Cortex of kidney (tissue), 1 donor: ENCODE data around the gene MEST.
"Not testable (repeated sequence)": the region's sequence is repeated elsewhere in the genome, so short reads cannot be mapped to it uniquely, and the experiment has no call there.

Source experiments
- DNase-seq: peaks from one replicate; lab custom pipeline; 2025; lab: John Stamatoyannopoulos, UW

The MEST gene, protein sequence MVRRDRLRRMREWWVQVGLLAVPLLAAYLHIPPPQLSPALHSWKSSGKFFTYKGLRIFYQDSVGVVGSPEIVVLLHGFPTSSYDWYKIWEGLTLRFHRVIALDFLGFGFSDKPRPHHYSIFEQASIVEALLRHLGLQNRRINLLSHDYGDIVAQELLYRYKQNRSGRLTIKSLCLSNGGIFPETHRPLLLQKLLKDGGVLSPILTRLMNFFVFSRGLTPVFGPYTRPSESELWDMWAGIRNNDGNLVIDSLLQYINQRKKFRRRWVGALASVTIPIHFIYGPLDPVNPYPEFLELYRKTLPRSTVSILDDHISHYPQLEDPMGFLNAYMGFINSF

DNA sequence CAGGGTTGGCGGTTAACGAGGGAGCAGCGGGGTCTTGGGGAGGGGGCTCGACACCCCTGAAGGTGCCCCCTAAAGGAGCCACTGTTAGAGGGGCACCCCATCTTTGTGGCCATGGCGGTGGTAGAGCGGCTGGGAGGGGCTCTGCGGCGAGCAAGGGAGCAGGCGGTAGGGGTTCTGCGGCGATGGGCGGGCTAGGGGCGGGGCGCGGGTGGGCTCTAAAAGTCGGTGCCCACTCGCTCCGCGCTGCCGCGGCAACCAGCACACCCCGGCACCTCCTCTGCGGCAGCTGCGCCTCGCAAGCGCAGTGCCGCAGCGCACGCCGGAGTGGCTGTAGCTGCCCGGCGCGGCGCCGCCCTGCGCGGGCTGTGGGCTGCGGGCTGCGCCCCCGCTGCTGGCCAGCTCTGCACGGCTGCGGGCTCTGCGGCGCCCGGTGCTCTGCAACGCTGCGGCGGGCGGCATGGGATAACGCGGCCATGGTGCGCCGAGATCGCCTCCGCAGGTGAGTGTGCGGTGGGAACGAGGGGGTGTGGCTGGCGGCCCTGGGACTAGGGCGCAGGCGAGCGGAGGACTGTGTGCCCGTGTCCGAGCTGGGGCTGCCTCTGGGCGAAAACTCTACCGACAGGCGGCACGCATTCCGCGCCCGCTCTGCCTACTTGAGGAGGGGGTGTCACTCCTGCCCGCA lies at the start of gene MEST:
Gene MEST (plus strand): TSS at position 245 of the 682 bp plus-strand sequence. CDS start 229 bp downstream, at position 474.
- no peak for DNase-seq

DNA sequence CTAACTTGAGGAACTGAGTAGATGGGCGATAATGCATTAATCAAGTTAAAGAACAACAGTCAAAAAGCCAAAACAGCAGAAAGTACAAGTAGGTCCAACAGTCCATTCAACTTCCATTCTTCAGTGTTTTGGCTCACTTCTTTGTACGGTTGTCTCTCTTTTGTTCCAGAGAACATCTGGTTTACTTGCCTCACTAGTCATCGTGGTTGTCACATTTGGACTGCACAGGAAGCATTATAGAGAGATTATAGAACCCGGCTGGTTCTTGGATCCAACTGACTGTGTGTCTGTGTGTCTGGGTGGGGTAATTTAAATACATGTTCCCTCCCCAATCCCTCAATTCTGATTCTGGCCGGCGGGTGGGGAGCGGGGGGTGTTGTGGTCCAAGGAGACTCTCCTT lies 49.3 kb upstream of the MEST start:
- DNase-seq = no peak

DNA sequence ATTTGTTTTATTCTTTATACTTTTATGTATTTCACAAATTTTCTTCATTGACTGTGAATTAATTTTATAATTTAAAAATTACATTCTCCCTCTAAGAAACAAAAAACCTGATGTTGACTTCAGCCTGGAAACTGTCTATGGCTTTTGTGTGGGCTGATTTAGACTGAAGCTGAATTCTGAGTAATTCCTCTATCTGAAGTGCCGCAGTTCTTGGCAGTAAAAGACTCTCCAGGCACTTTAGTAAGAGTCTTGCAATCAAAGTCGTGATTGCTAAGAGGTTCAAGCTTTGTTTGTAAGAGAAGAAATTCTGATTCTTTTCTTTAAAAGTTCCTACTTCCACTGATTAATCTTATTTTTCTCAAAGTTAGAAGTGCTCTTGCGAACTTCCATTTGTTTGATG lies 47.7 kb upstream of the MEST start:
- no peak for DNase-seq

DNA sequence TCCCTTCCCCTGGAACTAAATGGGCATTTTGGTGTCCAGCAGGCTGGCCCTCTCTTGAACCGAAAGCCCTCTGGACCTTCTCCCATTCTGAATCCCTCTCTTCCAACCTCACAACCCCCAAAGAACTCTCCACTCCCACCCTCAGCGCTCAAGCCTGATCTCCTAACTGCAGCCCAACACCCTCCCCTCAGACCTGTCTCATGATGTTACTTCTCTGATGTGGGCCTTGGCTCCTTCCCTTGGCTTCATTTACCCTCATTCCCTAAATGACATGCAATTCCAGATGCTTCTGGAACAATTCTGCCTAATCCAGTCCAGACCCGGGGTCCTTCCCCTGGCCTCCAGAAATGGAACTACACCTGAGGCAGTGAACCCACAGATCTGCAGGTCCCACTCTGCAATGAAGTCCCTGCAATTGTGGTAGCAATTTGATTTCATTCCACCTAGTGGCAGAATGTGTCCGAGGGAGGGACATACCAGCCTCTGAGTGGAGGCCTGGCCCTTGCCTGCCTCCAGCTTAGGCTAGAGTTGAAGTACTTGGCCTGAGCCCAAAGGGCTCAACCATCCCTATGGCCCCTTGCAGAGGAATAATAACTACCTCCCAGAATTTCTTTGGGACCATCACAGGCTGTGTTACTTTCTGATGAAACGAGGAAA lies 47.0 kb upstream of the MEST start:
- no peak for DNase-seq

DNA sequence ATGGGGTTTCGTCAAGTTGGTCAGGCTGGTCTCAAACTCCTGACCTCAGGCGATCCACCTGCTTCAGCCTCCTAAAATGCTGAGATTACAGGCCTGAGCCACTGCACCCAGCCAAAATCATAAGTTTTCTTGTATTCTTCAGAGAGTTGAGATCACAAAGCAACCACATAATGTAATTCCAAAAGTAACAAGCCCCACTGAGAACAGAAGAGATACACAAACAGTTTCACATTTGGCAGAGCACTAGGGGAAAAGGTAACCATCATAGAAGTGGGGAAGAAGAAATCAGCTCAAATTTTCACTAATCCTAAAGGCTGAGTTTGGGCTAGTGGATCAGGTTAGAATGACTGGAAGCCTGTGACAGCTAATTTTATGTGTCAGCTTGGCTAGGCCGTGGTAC lies 45.6 kb upstream of the MEST start:
- DNase-seq = no peak

DNA sequence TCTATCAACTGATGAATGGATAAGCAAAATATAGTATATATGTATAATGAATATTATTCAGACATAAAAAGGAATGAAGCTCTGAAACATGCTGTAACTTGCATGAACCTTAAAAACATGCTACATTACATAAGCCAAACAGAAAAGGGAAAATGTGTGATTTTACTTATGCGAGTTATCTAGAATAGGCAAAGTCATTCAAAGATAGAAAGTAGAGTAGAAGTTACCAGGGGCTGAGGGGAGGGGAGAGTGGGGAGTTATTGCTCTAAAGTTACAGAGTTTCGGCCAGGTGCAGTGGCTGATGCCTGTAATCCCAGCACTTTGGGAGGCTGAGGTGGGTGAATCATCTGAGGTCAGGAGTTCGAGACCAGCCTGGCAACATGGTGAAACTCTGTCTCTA lies 40.5 kb upstream of the MEST start:
- not testable (repeated sequence) for DNase-seq

DNA sequence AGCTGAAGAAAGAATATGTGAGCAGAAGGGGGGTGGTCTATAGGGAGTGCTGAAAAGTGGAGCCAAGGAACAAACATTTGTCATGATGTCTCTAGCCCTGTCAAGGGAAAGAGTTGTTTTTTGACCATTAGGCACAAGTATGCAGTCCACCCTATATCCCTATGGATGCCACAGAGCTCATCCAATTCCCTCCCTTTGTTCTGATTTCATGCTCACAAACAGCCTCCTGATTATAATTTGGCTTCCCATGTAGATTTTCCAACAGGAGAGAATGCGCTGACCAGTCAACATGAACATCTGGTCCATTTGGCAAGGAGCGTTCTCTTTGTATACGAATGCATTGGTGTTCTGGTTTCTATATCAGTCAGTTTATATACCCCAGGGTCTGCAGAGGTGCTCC lies 38.9 kb upstream of the MEST start:
- DNase-seq = no peak

DNA sequence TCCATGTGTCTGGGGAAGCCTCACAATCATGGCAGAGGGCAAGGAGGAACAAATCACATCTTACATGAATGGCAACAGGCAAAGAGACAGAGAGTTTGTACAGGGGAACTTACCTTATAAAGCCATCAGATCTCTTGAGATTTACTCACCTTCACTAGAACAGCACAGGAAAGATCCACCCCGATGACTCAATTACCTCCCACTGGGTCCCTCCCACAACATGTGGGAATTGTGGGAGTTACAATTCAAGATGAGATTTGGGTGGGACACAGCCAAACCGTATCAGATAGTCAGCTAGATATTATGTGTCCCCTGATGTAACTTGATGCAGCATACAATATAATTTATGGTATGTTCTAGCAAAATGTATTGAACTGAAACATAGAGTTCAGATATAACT lies 36.9 kb upstream of the MEST start:
- no peak for DNase-seq

DNA sequence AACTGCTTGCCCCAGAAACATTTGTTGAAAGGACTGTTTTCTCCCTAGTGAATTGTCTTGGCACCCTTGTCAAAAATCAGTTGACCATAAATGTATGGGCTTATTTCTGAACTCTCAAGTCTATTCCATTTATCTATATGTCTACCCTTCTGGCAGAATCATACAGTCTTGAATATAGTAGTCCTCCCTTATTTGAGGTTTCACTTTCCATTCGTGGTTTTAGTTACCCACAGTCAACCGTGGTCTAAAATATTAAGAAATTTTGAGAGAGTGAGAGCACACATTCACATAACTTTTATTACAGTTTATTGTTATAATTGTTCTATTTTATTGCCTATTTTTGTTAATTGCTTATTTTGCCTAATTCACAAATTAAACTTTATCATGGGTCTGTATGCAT lies 33.6 kb upstream of the MEST start:
- DNase-seq = no peak

DNA sequence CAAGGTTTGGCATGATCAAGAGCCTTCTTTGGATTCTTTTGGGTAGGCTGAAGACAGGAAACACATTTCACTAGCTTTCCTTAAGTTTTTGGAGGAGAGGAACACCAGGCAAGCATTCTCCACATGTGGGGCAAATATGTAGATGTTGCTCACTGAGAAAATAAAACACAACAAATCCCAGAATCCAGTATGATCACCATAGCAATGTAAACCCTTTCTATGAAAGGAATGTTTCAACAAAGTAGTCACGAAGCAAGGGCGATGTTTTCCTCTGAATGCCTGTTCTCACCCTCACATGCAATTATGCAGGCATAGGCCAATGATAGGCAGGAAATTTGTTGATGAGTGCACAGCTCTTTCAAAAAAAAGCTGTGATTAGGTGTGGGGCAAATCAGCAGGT lies 30.6 kb upstream of the MEST start:
- no peak for DNase-seq

DNA sequence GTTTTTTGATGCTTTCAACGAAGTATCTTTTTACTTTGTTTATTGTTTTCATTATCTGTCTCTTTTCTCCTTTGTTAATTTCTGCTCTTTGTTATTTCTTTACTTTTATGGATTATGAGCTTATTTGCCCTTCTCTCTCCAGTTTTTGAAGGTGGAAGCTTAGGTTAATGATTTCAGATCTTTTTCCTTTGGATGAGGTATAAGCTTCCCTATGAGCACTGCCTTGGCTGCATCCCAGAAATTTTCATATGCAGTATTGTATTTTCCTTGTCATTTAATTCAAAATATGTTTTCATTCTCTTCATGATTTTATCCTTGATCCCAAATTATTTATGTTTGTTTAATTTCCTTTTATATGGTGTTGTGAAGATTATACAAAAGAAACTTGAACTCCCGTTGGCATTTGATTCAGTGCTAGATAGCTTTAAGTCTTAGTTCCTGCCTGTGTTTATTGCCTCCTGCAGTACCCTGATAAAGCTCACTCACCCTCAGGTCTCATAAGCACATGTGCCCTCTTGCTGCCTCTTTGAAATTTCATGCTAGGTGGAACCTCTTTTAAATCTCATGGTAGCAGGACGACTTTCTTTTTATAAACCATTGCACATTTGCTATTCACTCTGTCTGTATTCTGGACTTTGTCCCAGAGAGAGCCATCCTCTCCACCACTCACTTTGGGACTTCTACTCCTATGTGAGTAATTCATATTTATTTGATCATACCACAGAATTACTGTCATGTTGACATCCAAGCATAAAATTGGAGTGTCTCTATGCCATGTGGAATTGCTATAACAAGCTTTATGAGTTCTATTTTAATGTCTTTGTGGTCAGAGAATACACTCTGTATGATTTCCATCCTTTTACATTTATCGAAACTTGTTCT lies 28.1 kb upstream of the MEST start:
- no peak for DNase-seq

DNA sequence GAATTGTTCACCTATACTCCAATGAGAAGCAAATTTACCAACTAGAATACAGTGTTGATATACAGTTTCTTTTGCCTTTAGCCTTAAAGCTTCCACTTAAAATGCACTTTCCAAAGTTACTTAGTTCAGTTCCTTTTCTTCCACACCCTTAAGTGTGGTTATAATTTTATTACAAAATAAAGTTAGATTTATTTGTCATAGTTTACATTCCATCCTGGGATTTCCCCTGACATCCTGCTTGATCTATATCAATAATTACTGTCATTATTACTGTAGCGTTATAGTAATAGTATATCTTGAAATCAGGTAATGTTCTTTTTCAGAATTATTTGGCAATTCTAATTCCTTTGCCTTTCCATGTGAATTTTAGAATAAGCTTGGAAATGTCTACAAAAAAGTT lies 23.3 kb upstream of the MEST start:
- DNase-seq = no peak

DNA sequence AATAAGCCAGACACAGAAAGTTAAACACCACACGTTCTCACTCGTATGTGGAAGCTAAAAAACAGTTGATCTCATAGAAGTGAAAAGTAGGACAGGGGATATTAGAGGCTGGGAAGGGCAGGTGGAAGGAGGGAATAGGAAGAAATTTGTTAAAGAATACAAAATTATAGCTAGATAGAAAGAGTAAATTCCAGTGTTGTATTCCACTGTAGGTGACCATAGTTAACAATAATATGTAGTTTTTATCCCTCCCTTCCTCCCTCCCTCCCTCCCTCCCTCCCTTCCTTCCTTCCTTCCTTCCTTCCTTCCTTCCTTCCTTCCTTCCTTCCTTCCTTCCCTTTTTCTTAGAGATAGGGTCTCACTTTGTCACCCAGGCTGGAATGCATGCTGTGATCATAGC lies 19.9 kb upstream of the MEST start:
- DNase-seq = no peak

DNA sequence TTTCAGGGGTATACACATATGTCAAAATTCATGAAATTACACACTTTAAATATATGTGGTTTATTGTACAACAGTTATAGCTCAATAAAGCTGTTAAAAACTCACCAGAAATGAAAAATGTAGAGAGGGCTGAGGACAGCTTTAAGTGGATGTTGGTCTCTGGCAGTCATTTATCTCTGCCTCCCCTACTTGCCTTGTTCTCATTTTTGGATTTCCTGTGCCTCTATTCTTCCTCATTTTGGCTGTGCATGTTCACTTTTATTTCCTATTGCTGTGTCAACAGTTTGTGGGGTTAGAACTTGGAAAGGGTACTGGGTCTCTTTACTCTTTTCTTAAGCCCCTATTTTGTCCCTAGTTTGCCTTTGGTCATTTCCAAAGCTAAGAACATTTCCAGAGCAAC lies 18.6 kb upstream of the MEST start:
- no peak for DNase-seq

DNA sequence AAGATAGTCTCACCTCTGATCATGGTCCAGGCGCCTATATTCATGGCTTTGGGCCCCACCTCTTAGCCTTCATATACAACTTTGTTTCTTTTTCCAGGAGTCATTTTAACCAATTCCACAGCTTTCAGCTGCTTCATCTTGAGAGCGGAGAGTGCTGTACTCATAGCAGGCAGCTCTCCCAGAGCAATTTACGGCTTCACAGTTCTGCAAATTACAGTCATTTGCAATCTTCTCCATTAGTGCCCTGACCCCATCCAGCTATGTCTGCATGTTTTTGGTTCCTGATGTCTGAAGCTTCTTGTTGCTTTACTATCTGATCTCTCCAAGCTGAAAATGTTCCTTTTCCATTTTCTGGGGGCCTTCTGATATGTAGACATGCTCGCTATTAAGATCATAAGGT lies 18.0 kb upstream of the MEST start:
- DNase-seq = no peak

DNA sequence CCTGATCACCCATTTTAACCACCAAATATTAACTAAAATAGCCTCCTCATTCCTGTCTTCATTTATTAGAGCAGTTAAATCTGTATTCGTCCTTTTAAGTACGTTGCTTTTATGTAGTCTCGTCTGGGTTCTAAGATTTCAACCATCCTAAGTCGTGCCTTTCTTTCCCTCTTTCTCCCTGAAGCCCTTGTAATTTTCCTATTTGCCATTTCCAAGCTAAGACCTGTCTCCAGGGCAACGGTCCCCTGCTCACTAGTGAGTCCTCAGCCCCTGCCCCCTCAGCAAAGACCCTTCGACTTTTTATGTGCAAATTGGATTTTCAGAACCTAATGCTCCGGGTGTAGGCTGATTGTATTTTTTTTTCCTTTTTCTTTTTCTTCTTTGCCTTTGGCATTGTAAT lies 16.1 kb upstream of the MEST start:
- DNase-seq = no peak

DNA sequence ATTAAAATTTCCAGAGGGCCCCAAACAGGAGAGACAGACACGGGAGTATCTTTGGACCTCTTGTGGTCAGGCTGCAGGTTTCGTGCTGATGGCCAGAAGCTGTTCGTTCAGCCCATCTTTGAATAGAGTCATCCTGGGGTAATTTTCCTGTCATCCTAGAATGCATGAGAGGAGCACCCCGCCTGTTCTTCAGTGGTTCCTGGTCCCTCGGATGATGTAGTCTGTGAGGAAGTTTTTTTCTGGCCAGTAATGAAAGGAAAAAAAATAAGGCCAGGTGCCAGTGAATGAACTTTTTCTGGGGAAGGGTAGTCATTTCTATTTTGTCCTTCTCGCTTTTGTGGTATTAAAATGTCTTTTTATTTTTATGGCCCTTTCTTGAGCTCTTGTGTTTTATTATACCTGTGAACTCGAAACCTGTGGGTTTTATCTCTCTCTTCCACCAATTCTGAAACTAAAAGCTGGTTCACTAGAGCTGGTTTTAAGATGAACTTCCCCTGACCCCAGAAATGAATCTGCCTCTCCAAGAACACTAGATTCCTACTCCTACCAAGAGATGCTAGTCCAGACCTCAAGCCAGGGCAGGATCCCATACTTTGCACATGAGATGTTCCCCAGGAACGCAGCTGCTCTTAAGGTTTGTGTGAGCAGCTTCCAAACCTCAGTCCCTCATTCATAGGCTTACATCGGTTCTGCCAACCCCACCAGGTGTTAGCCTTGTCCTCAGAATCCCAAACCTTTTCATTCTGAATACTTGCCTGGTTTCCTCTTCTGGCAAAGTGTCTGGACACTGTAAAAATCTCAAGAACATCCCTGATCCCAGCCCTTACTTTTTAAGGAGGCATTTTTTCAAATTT lies 15.4 kb upstream of the MEST start:
- no peak for DNase-seq

DNA sequence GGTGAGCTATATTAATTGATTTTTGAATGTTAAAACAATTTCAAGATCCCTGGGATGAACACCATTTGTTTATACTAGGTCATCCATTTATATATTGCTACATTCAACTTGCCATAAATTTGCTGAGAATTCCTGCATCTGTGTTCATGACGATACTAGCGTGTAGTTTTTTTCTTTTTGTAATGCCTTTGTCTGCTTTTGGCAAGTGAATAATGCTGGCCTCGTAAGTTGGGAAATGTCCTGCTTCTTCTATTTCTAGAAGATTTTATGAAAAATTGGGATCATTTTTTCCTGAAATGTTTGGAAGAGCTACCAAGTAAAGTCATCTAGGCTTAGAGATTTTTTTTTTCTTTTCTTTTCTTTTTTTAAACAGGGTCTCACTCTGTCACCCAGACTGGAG lies 12.9 kb upstream of the MEST start:
- no peak for DNase-seq

DNA sequence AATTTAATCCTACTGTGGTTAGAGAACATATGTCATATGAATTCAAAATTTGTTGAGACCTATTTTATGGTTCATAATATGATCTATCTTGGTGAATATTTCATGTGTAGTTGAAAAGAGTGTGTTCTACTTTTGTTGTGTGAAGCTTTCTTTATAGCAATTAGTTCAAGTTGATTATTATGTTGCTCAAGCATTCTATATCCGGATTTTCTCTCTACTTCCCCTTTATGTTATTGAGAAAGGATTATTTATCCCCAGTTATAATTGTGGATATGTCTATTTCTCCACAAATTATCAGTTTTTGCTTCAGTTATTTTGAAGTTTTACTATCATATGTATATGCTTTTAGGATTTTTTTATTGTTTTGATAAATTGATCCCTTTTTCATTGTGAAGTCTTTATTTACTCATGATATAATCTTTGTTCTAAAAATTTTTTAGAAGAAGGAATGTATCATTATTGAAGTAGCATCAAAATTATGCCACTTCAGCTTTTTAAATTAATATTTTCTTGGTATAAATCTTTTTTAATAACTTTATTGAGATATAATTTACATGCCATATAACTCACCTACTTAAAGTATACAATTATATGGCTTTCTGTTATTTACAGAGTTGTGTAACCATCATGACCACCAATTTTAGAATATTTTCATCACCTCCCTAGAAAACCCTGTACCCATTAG lies 12.0 kb upstream of the MEST start:
- no peak for DNase-seq

DNA sequence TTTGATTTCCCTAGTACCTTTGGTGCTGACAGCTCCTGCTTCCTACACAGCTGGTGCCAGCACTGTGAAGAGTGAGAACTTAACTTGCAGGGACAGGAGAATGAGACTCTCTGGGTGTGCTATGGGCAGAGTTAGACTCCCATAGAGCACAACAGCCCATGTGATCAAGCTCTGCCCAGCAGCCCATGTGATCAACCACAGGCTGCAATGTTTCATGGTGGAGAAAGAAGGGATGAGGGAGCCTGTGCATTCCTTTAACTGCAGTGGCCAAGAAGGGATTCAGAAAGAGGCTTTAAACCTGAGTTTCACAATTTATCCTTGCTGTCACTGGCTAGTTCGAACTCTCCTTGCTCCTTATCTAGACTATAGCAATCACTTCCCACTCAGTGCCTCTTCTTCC lies 10.0 kb upstream of the MEST start:
- DNase-seq = no peak

DNA sequence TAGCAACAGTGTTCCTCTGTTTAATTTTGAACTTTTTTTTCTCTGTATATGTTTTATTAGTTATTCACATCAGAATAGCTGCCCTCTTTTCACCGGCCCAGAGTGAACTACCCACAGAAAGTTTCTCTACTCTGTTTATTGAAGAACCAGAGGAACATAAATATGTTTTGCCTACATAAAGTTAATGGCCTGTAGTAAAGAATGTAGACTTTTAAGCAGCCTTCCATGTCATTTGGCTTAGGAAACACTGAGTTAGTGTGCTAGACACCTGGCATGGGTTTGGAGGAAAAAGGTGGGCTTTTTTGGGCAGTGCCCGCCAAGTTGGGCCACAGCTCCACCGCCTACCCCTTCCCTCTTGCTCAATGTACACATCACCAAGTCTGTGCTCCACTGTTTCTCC lies 8.9 kb upstream of the MEST start:
- DNase-seq = no peak
